HG02852 (cell line): Measurements from ENCODE around the gene COL11A1.
"Not testable (repeated sequence)": the region's sequence is repeated elsewhere in the genome, so short reads cannot be mapped to it uniquely, and the experiment has no call there.

ENCODE experiments used
- ATAC-seq: cut with Tn5 transposase; IDR thresholded peaks from one replicate; pipeline ENCODE4 v1.9.1; 2021; ENCODE audit warnings: mild to moderate bottlenecking, moderate library complexity; ENCODE audit not compliant: unreplicated experiment

Gene COL11A1

GRCh38 chr1:103108376-103109150 lies at the start of gene COL11A1:
Gene COL11A1, minus strand, starts transcription at chr1:103108522. Its CDS starts 344 bp downstream, at chr1:103108178.
- ATAC-seq, result no peak

DNA sequence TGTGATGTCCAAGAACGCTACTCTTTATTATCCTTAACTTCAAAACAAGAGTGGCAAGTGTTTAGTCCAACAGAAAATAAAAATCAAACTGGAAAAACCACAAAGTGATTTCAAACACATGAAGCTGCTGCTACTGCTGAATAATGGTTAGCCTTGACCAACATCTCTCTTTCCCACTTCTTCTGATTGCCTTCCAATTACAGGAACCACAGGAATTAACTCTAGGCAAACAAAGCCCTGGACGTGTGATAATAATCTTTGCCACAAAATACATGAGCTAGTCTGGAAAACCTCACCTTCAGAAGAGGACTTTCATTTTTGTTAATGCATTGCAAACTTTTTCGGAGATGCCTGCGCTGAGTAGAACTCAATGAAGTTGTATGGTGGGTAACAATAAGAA lies 48.6 kb upstream of the COL11A1 start:
- ATAC-seq, result no peak

DNA sequence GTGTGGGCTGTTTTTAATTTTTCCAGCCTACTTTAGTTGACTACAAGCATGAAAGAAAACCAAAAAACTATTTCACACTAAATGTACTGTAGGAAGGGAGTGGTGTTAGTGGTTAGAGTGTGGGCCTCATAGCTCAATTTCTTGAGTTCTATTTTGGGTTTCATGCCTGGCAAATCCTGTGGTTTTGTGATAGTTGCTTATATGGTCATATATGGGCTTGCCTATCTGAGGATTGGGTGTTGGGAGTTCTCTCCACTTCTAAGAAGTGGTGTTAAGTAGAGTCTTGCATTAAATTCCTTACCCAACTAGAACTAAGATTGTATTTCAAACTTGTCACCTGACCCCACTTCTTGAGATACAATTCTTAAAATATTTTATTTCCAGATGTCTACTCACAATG lies 37.8 kb upstream of the COL11A1 start:
- ATAC-seq, result no peak

GRCh38 chr1:103145449-103145848 lies 37.1 kb upstream of the COL11A1 start:
- no peak for ATAC-seq

DNA sequence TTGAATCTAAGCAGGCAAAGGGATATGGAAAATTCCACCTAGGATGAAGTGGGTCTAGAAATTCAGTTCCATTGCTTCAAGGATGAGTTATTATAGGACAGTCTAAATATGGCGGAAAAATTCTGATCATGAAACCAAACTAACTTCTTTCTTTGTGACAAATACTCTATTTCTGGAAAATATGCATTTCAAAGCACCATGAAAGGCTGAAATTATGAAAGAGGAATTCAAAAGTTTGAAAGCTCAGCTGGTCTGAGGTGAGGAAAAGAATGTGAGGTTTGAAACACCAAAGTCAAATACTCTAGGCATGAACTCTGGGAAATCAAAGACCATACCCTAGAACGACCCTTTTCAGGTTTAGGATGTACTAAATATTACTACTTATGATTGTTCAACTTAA lies 36.4 kb upstream of the COL11A1 start:
- ATAC-seq, result no peak

DNA sequence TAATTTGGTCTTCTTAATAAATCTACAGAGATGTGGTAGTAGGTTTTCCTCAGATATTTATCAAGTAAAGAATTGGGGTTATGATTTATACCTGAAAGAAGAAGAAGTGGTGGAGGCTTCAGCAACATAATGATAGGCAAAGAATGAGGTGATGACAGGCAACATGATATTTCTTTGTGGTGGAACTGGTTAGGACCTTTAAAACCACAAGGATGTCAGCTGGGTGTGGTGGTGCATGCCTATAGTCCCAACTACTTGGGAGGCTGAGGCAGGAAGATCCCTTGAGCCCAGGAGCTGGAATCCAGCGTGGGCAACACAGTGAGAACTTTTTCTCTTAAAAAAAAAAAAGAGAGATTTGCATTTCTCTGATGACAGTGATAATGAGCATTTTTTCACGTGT lies 34.1 kb upstream of the COL11A1 start:
- no peak for ATAC-seq

GRCh38 chr1:103129796-103130195 lies 21.5 kb upstream of the COL11A1 start:
- no peak for ATAC-seq

- no peak for ATAC-seq
Measured at GRCh38 chr1:103129255-103129654, 20.9 kb upstream of the COL11A1 start.

- ATAC-seq, result not testable (repeated sequence)
Measured at GRCh38 chr1:103128256-103128655, 19.9 kb upstream of the COL11A1 start.

GRCh38 chr1:103125219-103125618 lies 16.9 kb upstream of the COL11A1 start:
- ATAC-seq, result no peak

DNA sequence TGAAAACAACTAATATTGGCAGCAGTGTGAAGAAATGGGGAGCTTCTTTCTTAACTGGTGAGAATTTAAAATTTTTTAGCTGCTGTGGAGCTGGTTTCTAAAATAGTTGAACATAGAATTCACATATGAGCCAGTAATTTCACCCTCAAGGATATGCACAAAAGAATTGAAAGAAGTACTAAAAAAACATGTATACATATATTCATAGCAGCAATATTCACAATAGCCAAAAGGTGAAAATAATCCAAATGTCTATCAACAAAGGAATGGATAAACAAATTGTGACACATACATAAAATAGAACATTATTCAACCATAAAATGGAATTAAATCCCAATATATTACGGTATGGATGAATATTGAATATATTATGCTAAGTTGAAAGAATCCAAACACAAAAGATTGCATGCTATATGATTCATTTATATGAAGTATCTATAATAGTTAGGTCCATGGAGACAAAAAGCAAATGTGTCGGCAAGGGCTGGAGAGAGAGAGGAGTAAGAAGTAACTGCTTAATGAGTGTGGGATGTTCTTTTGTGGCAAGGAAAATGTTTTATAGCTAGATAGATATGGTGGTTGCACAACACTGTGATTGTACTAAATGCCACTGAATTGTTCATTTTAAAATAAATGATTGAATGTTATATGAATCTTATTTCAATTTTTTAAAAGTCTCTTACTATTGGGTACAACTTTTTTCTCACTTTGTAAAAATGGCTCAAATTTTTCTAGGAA lies 14.8 kb upstream of the COL11A1 start:
- no peak for ATAC-seq

GRCh38 chr1:103120981-103121380 lies 12.7 kb upstream of the COL11A1 start:
- no peak for ATAC-seq

DNA sequence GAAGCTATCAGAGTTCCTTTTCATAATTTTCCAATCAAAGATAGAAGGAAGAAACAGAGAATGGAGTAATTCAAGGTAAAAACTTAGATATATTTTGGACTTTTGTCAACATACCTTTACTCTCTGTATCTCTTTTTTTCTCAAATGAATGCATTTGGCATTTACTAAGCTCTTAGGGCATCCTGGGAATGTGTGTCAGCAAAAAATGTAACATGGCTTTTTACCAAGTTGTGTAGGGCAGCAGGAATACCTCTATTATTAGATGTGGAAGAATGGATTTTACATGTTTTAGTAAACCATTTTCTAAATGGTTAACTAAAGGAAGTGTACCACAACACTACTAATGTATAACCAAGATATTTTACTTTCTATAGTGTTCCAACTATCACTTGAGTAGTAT lies 4.2 kb upstream of the COL11A1 start:
- ATAC-seq, result no peak

DNA sequence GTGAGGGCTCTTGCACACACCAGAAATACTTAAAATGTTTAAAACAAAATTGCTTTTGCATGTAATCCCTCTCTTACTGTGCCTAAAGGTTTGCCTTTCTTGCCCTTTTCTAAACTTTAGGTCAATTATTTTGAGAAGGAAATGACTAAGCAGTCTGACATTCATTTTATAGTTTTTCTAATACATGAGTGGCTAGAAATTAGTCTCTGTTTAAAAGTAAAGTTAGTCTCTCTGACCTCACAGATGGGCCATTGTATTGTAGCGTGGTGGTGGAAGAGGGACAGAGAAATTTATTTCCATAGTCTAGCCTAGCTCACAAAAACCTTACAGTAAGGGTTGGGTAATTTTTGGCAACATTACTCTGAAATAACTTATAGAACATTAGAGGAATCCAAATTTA lies 3.6 kb upstream of the COL11A1 start:
- ATAC-seq, result no peak

DNA sequence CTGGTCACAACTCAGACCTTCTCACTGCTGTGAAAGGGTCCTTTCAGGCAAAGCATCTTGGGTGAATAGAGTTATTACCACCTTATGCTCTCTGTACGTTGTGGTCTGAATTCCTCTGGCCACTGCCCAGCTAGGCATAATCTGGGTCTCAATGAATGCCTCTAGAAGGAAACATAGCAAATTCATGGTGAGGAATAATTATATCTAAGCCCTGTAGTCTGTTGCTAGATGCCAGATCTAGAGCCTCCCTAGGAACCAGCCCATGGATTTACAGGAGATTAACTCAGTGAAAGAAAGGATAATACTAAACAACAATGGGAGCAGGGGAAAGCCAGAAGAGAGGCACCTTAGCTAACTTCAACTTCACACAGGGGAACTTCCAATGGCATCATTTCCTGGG lies 2.4 kb upstream of the COL11A1 start:
- no peak for ATAC-seq

GRCh38 chr1:103109311-103109920 lies 1.1 kb upstream of the COL11A1 start:
- no peak for ATAC-seq

DNA sequence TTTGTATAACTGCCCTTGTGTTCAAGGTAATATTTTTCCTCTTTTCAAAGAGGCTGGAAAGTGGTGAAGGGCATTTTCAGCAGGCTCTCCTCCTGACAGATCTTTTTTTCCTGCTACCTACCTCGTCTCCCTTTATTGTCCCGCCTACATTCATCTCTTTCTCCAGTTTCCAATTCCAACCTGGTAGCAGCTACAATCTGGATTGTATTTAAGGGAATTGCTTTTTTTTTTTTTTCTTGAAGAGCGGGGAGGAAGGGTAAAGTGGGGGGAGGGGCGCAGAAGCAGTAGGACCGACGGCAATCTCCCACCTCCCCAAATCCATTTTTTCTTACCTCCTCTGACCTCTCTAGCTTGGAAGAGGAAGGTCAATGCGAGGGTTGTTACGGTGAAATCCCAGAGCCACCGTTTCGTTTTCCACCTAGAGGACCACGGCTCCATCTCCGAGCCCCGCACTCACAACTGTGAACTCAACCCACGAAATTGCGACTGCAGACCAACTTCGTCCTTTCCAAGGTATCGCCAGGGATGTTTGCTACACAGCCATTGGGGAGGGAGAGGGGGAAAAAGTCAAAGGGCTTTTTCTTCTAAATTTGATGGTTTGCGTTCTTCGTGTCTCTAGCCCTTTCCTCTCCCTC lies 464 bp downstream of the COL11A1 start:
- ATAC-seq, result no peak

GRCh38 chr1:103106426-103107341 lies 1.6 kb downstream of the COL11A1 start:
- peak; percentile 91 for ATAC-seq

GRCh38 chr1:103101399-103101798 lies 6.9 kb downstream of the COL11A1 start:
- no peak for ATAC-seq

DNA sequence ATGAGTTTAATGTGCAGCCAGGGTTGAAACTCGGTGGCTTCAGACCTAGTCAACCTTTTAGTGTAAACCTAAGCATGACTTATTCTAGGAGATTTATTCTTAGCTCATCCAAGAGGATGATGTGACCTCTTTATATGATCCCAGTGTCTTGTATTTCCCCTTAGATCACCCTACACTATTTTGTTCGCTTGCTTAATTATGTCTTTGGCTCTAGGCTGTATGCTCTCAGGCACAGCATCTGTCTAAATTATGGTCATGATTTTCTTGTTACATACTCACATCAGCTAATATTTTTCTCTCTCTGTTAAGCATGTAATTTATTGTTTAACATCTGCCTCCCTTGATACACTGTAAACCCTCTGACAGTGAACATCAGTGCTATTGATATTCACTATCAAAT lies 19.1 kb downstream of the COL11A1 start:
- no peak for ATAC-seq
